ENCODE measurements around the gene HOXD10.
A peak's percentile ranks its signal among the peaks of the same experiment; 100 is the strongest.

The HOXD10 gene

DNA sequence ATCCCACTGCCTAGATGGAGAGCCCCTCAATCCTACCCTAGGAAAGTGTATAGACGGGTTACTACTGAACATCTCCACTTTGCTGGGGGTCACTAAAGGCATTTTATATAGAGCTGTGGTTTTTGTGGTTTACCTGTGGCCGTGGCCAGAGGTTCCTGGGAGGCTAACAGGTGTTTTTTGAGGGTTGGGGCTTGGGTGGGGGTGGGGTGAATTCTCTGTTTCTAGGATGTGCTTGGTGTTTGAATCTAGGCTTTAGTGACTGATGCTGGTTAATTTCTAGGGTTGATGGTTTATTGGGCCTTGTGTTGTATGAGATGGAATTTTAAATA is 20.6 kb downstream of the HOXD10 start:
- DNase-seq, result no peak

DNA sequence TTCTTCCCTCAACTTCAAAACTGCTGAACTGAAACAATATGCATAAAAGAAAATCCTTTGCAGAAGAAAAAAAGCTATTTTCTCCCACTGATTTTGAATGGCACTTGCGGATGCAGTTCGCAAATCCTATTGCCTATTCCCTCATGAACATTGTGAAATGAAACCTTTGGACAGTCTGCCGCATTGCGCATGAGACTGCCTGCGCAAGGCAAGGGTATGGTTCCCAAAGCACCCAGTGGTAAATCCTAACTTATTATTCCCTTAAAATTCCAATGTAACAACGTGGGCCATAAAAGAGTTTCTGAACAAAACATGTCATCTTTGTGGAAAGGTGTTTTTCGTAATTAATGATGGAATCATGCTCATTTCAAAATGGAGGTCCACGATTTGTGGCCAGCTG is 21.3 kb downstream of the HOXD10 start:
- DNase-seq, result no peak

- no peak for DNase-seq
Measured at GRCh38 chr2:176138526-176138922, 21.9 kb downstream of the HOXD10 start.

DNA sequence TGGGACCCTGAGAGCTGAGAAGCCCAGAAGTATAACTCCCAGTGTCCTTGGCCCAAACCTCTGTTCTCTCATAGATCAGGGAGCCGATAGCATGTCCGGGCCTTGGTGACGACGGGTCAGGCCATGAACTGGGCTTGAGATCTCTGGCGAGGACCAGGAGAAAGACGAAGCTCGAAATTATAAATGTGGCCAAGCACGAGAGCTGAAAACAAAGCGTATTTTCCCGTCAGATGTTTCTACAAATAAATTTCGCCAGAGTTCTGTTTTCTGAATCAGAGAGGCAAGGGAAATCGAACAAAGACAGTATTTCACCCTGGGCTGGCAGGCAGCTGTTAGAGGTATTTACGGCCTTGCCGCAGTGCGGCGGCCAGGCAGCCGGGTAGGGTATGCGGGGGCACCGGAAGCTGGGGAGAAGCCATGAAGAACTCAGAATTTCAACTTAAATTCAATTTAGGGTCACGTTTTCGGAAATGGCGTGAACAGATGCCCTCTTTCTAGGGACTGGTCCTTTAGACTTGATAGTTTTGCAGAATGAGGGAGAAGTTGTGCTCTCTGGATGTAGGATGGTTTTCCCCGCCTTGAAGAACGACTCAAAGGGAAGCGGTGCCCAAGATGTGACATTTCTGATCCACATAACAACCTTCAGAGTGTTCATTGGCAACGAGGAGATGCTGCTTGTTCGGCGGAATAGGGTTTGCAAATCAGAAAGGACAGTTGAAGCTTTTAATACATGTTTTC is 22.5 kb downstream of the HOXD10 start:
- DNase-seq, result no peak

DNA sequence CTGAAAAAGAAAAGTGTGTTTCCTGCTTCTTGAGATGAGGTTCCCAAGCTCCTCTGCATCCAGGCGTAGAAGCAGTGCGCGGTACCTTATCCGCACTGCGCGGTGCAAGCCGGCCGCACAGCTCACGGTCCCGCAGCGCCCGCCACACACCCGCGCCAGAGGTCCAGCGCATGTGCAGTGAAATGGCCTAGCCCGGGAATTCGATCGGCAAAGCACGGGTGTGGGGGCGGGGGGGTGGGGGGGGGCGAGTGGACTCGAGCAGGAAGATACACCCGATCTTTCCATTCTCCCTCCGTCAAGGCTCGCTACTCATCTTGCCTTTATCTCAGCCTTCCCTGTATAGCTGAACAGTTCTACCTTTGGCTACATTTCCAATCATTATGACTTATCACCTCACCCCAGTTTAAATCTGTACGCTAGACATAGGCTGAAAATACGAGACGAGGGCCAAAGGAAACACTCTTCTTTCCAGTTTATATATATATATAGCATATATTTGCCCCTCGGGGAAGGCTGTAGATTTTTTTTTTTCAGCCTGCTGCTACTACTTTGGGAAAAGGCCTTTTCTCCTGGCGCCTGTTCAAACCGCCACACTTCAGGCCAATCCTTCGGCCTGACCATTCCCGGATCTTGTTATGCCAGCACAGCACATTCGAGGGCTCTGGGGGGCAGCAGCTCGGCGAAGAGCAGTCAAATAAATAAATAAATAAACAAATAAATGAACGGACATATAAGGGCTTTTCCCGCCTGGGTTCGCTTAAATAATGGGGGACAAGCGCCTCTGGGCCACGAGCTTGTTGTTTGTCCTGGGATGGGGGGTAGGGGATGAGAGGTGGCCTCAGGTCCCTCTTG is 23.3 kb downstream of the HOXD10 start:
- no peak for DNase-seq

GRCh38 chr2:176140513-176141317 is 24.1 kb downstream of the HOXD10 start:
- peak; percentile 44 for DNase-seq

GRCh38 chr2:176142281-176142680 is 25.7 kb downstream of the HOXD10 start:
- DNase-seq, result no peak

DNA sequence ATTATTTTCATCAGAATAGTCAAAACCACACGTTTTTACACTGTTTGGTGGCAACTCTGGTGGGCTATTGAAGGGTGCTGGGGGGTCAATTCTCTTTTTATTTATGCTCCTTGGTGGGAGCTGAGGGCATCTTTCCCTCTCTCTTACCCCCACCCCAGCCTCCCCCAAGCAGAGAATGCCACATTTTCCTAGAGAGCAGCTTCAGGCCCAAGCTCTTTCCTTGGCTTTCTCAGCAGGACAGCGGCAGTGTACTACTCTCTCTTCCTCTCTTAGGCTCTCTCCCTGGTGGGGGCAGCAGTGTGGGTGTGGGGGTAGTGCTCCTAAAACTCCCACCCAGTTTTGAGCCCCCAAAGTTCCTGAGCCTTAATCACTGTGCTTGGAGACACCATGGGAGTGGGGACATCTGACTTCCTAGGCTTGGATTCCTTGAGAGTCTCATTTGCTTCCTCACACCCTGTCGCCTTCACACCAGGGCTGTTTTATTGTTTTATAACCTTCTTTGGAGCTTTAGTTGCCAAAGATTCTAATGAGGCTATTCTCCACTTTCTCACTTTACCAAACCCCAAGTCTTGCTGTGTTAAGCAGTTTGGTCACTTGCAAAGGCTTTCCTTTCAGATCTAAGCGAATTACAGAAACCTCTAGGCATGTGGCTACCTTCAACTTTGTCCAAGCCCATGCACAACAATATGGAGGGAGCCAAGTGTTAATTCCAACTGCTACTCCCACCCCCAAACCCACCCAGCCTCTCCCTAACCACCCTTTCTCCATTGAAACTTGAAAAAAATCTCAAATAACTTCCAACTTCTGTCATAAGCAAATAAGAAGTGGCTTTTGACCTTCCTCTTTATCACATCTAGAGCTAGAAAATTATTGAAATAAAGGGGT is 28.7 kb downstream of the HOXD10 start:
- DNase-seq, result no peak

GRCh38 chr2:176146101-176146500 is 29.5 kb downstream of the HOXD10 start:
- DNase-seq, result no peak

DNA sequence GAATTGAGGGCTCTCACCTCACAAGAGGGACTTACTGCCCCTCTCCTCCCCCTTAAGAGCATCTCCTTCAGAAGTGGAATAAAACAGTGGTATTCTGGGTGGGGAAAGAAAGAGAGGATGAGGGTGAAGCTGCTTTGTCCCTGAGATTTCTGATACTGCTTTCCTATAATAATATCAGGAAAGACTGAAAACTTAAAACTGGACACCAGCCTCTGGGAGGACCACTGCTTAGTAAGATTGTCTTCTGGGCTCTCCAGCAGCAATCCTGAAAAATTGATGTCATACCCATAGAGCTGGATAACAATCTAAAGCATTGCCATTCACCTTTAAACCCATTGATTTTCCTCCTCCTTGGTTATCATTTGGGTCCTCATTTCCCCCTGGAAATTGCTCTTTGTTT is 30.1 kb downstream of the HOXD10 start:
- DNase-seq, result no peak

GRCh38 chr2:176147210-176147799 is 30.7 kb downstream of the HOXD10 start:
- no peak for DNase-seq

DNA sequence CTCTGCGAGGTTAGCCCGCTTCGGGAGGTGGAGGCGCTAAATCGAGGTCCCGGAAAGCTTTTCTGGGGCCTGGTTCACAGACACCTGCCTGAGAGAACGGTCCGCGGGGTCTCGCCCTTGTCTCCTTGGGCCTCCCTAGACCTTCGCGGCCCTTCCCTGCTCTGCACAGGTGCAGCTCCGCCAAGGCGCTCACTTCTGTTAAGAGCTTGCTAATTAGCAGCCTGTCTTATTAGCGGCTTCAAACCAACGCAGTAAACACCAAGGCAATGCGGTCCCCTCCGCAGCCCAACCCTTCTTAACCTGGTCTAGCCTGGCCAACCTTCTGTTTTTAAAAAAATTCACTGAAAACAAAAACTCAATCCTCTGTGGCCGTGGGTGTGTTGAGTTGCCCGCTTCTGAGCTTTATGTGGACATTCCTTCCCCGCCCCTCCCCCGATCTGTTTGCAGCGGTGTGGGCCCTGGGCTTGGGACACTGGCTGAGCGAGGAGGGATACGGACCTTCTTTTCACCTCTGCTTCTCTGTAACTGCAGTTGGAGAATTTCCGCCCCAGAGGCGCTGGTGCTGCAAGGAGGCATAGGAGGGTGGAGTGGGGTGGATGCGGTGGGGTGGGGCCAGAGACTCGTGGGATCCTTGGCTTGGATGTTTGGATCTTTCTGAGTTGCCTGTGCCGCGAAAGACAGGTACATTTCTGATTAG is 31.4 kb downstream of the HOXD10 start:
- no peak for DNase-seq

GRCh38 chr2:176148751-176149421 is 32.3 kb downstream of the HOXD10 start:
- DNase-seq, result no peak

GRCh38 chr2:176149481-176149938 is 32.9 kb downstream of the HOXD10 start:
- no peak for DNase-seq

DNA sequence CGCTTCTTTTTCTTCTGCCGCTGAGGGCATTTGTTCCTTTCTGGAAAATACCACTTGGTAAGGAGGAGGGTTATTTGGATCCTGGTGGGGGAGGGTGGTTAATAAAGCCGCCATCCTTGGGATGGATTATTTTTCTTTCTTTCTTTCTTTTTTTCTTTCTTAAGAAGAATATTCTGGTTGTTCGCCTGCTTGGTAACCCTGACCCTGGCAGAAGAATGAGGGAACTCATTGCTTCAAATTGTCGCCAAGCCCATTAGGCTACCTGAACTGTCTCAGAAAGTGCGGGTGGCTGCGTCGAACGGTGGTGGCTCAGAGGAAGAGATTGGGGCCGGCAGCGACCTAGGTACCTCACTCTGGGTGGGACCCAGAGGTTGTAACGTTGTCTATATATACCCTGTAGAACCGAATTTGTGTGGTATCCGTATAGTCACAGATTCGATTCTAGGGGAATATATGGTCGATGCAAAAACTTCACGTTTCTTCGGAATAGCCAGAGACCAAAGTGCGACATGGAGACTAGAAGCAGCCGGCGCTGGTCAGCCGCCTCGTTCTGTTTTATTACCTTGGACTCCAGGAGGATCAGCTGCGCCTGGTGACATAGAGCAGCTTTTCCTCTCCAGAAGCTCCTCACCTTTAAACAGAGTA is 33.5 kb downstream of the HOXD10 start:
- no peak for DNase-seq

GRCh38 chr2:176150584-176151441 is 34.2 kb downstream of the HOXD10 start:
- no peak for DNase-seq

DNA sequence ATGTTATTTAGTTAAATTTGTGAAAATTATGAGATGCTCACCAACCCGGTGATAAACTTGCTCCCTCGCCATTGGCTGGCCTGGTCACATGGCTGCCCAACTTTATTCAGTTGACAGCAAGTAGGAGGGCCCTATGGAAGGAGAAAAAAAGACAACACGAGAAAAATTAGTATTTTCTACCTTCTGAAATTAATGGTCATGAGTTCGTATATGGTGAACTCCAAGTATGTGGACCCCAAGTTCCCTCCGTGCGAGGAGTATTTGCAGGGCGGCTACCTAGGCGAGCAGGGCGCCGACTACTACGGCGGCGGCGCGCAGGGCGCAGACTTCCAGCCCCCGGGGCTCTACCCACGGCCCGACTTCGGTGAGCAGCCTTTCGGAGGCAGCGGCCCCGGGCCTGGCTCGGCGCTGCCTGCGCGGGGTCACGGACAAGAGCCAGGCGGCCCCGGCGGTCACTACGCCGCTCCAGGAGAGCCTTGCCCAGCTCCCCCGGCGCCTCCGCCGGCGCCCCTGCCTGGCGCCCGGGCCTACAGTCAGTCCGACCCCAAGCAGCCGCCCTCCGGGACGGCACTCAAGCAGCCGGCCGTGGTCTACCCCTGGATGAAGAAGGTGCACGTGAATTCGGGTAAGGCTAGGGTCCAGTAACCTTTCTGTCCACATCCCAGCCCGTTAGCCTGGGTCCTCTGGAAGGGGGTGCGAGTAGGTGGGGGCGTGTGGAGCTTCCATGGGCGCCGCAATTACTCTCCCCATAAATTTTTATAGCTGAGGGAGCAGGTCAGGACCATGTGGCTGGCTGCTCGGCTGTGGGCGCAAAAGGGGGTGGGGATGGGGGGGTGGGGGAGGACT is 35.1 kb downstream of the HOXD10 start, which contains the start of gene HOXD4:
Gene HOXD4, plus strand, starts transcription at position 109 of the 846 bp plus-strand sequence. Its CDS starts 84 bp downstream, at position 193.
- no peak for DNase-seq
